GM18520 (cell line): ENCODE measurements around the gene TMEM222.

Source experiments
- ATAC-seq: cut with Tn5 transposase; IDR thresholded peaks from one replicate; pipeline ENCODE4 v1.9.1; 2021; ENCODE audit not compliant: unreplicated experiment

The TMEM222 gene

GRCh38 chr1:27306071-27306470, 15.9 kb upstream of the TMEM222 start:
- ATAC-seq = no peak

DNA sequence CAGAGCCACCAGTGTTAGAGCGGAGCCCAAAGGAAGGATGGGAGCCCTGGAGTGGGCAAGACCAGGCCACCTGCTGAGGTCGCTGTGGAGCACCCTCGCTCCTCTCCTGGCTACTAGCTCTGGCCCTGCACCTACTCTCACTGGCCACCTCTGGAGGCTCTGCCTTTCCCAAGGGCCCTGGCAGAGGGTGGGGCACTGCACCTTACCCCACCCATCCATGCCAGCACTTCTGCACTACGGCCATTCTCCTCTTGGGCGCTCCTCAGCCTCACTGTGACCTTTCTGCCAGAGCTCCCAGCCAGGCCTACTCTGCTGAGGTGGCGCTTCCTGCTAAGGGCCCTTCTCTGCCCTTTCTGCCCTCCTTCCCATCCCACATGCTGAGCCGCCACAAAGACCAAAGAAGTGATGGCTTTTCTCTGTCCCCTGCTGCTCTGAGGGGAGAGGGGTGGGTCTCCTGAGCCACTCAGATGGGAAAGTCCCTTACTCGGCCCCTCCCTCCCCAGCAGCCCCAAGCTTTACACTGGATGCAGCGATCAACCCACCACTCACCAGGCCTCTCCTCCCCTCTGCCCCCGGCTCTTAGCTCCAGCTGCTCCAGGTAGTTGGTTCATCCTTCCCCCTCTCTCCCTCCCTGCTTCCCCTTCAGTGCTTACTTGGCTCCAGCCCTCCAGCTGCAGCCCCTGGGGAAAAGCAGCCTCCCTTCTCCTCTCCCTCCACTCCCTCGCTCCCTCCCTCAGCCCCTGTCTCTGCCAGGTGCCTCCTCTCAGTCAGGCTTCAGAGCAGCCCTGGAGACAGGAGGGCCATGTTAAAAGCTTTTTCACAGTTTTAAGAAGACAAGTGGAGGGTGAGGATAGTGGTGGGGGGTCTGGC, 14.8 kb upstream of the TMEM222 start:
- no peak for ATAC-seq

GRCh38 chr1:27307874-27308598, 13.9 kb upstream of the TMEM222 start:
- no peak for ATAC-seq

- no peak for ATAC-seq
Measured at GRCh38 chr1:27314169-27314568, 7.8 kb upstream of the TMEM222 start.

DNA sequence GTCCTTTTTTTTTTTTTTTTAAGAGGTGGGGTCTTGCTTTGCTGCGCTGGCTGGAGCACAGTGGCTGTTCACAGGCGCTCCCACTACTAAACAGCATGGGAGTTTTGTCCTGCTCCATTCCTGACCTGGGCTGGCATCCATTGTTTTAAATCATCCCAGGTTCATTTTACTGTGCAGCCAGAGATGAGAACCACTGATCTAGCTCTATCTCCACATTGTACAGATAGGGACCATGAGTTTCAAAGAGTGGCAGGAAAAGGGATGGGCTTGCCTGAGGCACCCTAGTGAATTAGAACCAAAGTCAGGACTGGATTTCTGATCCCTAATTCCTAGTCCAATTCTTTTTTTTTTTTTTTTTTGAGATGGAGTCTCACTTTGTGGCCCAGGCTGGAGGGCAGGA, 7.2 kb upstream of the TMEM222 start:
- no peak for ATAC-seq

- no peak for ATAC-seq
Measured at GRCh38 chr1:27316860-27317259, 5.1 kb upstream of the TMEM222 start.

DNA sequence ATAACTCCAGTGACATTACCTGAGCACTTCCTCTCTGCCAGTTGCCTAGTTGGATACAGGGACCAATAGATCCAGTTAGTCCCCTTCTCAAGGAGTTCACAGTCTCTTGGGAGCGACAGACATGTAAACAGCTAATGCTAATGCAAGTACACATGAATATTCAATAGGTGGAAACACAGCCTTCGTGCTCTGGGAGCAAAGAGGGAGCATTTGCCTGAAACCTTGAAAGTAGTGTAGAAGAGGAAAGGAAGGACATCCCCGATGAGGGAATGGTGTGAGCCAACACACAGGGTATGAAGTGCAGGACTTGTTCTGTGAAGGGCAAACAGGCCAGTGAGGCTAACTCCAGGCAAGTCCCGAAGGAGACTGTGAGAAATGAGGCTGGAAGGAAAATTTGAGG, 3.8 kb upstream of the TMEM222 start:
- no peak for ATAC-seq

DNA sequence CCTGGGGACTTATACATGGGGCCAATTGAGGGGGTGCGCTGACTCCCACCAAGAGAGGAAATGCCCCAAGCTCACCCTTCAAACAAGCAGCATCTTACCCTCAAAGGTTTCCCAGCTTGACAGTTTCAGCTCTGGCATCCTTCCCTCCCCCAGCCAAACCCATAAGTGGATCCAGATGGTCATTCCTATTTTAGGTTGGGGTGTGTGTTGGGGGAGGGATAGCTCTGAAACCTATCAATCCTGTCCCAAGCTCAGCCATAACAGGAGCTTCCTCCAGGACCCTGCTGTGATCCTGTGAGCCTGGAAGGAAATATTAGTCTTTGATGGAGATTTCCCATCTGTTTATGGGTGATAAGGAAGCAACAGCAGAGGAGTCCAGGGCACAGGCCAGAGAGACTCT, 3.4 kb upstream of the TMEM222 start:
- no peak for ATAC-seq

DNA sequence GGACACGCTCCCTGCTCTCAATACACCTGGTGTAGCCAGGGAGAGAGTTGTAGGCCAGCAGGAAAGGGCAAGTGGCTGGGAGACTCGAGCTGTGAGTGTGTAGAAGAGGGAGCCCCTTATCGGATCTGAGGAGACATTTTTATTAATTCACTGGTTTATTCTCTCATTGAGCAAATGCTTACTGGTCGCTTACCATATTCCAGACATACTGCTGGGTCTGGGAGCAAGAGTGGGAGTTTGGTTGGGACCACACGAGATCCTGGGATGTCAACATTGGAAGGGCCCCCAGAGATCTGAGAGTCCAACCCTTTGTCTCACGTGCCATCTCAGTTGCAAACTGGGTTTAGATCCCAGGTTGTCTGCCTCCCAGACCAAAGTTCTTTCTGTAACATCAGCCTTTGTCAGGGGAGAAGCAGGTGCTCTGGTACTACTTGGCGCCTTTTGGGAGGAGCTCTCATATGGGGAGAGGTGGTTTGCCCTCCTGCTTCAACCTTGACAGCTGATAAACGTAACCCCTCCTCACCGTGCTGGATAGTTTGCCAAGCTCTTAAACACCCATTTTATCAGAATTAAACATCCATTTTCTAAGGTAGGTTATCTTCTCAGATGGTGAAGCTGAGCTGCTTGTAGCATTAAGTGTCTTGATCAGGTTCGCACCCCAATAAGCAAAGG, 742 bp downstream of the TMEM222 start:
- no peak for ATAC-seq

GRCh38 chr1:27325286-27325685, 3.3 kb downstream of the TMEM222 start:
- ATAC-seq = no peak

DNA sequence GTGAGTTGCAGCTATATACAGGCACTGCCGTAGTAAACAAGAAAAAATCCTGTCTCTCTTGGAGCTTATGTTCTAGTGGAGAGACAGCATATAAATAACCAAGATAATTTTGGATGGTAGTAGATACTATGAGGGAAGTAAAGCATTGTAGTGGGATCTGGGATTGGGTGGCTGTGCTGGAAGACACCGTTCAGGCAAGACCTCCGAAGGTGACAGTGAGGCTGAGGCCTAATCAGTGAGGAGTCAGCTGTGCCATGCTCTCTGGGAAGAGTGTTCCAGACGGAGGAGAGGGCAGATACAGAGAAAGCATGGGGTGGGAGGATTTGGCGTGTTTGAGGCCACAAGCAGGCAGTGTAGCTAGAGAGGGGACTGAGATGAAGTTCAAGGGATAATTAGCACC, 6.0 kb downstream of the TMEM222 start:
- no peak for ATAC-seq

- no peak for ATAC-seq
Measured at GRCh38 chr1:27330786-27331185, 8.8 kb downstream of the TMEM222 start.

DNA sequence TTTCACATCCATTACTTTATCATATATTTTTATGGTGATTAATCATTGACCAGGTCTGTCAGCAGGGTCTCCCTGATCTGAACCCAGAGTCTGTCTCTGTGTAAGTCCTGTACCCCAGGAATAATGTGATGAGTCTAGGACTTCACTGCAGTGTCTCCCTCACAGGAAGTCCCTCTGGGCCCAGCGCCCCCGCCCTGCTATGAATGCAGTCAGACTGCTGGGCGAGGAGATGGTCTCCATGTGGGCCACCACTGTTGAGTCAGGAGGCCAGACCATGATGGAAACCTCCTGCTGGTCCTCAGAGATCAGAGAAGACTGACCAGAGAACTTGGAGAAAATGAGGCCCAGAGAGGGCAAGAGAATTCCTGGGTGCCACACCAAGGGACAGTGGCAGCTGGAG, 9.5 kb downstream of the TMEM222 start:
- no peak for ATAC-seq

GRCh38 chr1:27331922-27332321, 10.0 kb downstream of the TMEM222 start:
- ATAC-seq = no peak

DNA sequence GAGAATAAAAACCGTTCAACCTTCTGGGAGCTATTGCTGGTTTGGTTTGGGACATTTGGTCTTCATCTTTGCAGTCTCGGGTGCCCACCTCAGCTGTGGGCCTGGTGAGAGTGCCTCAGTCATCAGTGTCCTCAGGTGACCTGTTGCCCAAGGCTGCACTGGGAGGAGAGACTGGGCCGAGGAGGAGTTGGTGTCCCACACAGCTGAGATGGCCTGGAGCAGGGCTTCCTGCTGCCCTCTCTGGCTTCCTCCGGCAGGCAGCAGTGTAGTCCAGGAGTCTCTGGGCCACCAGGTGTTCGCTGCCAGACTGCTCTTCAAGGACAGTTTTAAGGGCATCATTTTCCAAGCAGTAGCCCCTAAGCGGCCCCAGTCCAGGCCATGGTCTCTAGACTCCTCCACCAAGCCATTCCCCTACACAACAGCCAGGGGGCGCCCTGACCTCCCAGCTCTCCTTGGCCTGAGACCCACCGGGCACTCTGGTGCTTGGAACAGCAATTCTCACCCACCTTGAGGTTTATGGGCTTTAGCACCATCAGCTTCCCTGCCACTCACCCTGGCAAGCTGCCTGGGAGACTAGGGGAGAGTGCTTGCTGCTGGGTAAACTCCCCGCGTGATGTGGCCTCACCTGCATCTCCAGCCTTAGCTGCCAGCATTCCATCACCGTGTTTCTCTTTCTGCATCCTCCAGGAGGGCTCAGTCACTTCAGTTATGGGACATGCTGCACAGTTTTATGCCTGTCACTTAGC, 10.7 kb downstream of the TMEM222 start:
- no peak for ATAC-seq

GRCh38 chr1:27333717-27334279, 11.8 kb downstream of the TMEM222 start:
- ATAC-seq = no peak

DNA sequence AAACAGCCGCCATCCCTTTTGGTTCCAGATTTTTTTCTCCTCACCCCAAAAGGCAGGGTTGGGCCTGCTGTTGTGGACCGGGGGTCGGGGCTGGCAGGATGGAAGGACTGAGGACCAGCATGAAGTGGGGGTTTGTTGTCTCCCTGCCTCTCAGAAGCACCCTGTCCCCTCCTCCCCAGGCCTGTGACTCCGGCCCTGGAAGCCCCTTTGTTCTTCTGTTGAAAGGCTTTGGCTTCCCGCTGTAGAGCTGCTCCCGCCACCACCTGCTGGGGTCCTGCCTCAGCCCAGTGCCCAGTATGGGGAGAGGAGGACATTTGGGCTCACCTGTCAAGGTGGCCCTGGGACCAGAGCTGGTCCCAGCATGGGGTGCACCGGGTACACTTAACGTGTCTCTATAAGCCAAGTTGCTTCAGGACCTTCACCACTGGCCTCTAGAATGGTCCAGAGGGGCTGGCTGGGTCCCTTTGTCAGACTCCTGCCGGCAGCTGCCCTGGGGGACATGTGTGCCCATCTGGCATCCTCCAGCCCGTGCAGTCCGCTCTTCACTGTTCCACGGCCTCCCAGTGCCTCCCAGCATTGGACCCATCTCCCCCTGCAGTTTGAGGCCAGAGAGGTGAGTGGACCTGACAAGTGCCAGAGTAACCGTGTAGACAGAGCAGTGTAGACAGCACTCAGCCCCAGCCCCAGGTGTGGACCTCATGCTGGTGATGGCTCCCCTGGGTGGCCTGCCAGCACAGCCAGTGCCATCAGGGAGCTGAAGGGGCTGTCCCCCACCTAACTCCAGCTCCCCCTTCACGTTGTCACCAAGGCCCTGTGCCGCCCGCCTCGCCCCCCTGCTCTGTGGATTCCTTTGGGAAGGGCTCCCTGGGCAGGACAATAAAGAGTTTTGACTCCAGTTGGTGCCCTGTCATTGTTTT, 13.8 kb downstream of the TMEM222 start:
- ATAC-seq = no peak

DNA sequence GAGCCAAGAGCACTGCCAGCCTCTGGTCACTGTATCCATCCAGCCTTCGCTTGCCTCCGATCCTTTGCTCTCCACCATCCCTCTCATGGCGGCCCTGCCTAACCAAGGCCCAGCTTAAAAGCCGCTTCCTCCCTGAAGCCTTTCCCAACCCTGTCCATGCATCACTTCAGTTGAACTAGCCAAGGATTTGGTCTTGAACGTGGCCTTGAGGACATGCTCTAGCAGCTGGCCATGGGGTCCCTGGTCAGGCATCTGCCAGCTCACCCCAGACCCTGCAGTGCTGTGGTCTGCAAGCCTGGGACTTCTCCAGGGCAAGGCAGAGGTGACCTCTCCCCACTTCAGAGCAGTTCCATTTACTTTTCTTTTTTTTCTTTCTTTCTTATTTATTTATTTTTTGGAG, 14.8 kb downstream of the TMEM222 start:
- no peak for ATAC-seq

DNA sequence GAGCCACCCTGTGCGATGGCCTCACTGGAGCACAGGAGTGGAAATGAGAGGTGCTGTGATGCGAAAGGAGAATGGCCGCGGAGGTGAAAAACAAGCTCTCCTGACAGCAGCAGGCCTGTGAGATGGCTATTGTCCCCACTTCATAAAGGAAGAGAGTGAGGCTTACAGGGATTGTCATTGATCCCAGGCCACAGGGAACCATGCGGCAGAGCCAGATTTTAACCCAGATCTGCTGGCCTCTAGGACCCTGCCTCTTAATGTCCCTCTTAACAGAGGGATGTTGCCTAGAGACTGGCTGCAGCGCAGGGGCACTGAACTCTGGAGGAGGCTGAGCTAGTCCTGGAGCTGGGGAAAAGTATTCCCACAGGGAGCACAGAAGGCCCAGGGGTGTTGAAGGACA, 16.8 kb downstream of the TMEM222 start:
- ATAC-seq = no peak

GRCh38 chr1:27339213-27339612, 17.2 kb downstream of the TMEM222 start:
- ATAC-seq = no peak
